CD4-positive, alpha-beta T cell treated with Interleukin-15 for 4 hours (primary cell): ENCODE results near the gene TMEM235.
"Not testable (repeated sequence)": the region's sequence is repeated elsewhere in the genome, so short reads cannot be mapped to it uniquely, and the experiment has no call there.

Experiments
- DNase-seq: peaks from one replicate; pipeline ENCODE4 v3.0.0-alpha.2; 2020; ENCODE audit warnings: low spot score

The TMEM235 gene

DNA sequence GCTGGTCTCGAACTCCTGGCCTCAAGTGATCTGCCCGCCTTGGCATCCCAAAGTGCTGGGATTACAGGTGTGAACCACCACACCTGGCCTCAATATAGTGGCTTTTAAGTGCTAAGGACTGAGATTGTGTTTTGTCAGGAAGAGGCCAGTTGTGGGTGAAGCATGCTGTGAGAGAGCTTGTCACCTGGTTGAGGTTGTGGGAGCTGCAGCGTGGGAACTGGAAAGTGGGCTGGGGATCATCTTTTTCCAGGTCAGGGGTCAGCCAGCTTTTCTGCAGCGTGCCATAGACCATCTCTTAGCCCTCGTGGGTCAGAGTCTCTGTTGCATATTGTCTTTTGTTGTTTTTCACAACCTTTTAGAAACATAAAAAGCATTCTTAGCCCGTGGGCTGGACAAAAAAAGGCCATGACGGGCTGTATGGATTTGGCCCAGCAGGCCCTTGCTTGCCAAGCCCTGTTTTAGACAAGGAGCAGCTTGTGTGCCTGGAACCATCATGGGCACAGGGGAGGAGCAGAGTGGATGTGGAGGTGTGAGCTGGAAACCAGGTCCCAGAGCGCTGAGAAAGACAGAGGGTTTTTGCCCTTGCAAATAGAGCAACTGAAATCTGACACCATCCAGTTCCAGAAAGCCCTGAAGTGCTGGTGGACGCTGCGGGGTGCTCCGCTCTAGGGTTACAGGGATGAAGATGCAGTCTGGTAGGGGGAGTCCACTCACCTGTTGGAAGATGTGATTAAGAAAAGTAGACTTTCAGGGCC, 11.9 kb upstream of the TMEM235 start:
- no peak for DNase-seq

DNA sequence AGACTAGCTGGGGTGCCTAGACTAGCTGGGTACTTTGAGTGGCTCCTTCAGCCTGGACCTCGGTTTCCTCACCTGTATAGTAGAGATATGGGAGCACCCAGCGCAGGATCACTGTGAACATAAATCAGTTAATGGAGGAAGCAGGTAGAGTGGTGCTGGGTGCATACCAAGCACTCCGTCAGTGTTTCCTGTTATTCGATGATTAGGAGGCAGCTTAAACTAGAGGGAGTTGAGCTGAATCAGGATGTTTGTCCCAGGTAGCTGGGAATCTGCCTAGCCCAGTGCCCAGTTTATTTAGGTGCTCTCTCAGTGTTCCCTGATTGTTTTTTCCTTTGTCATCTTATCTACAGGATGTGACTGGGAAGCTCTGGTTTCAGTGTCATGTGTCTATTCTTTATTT, 8.4 kb upstream of the TMEM235 start:
- no peak for DNase-seq

DNA sequence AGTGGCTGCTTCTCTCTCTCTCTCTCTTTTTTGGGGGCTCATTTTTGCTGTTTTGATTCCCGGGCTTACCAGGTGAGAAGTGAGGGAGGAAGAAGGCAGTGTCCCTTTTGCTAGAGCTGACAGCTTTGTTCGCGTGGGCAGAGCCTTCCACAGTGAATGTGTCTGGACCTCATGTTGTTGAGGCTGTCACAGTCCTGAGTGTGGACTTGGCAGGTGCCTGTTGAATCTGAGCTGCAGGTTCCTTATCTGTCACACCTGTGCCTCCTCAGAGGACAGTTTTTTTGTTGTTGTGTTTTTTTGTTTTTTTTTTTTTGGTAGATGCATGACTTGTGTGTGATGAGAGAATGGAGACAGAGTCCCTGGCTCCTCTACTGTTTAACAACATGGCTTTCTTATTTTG, 7.7 kb upstream of the TMEM235 start:
- DNase-seq: no peak

DNA sequence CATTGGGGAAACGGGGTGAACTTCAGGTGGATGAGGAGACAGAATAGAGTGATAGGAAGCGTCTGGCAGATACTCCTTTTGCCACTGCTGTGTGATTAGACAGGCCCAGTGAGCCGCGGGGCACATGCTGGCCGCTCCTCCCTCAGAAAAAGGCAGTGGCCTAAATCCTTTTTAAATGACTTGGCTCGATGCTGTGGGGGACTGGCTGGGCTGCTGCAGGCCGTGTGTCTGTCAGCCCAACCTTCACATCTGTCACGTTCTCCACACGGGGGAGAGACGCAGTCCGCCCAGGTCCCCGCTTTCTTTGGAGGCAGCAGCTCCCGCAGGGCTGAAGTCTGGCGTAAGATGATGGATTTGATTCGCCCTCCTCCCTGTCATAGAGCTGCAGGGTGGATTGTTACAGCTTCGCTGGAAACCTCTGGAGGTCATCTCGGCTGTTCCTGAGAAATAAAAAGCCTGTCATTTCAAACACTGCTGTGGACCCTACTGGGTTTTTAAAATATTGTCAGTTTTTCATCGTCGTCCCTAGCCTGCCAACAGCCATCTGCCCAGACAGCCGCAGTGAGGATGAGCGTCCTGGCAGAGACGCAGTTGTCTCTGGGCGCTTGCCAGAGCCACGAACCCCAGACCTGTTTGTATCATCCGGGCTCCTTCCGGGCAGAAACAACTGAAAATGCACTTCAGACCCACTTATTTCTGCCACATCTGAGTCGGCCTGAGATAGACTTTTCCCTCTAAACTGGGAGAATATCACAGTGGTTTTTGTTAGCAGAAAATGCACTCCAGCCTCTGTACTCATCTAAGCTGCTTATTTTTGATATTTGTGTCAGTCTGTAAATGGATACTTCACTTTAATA, 7.0 kb upstream of the TMEM235 start:
- DNase-seq: no peak

DNA sequence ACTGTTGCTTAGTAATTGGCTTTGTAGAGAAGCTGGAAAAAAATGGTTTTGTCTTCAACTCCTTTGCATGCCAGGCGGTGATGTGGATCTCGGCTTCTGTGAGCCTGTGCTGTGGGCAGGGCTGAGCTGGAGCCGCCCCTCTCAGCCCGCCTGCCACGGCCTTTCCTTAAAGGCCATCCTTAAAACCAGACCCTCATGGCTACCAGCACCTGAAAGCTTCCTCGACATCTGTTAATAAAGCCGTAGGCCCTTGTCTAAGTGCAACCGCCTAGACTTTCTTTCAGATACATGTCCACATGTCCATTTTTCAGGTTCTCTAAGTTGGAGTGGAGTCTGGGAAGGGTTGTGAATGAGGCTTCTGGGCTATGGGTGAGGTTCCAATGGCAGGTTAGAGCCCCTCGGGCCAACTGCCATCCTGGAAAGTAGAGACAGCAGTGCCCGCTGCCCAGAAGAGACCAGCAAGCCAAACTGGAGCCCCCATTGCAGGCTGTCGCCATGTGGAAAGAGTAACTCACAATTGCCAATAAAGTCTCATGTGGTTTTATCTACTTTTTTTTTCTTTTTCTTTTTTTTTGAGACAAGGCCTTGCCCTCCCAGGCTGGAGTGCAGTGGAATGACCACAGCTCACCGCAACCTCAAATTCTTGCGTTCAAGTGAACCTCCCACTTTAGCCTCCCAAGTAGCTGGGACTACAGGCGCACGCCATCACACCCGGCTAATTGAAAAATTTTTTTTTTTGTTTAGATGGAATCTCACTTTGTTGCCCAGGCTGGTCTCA, 6.2 kb upstream of the TMEM235 start:
- no peak for DNase-seq

DNA sequence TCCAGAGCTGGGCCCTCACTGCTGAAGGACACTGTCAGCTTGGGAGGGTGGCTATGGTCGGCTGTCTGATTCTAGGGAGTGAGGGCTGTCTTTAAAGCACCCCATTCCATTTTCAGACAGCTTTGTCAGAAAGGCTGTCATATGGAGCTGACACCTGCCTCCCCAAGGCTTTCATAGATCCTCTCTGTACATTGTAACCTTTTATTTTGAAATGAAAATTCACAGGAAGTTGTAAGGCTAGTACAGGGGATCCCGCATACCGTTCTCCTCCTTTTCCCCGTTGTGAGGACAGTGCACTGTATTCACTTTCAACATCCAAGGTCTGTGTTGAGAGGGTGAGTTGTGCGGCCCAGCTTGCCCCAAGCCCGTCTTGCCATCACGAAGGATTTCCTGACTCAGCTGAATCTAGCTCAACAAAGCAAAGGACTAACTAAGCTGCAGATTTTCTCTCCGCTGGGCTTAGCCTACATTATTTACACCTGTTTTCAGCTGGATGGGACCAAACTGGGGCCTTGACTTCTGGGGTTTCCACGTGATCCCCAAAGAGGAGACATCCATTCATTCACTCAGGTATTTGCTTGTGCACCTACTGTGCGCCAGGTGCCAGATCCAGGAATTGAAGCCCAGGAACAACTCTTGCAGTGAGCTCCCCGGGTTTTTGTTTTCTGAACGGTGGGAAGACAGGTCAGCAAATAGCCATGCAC, 5.2 kb upstream of the TMEM235 start:
- DNase-seq: no peak

DNA sequence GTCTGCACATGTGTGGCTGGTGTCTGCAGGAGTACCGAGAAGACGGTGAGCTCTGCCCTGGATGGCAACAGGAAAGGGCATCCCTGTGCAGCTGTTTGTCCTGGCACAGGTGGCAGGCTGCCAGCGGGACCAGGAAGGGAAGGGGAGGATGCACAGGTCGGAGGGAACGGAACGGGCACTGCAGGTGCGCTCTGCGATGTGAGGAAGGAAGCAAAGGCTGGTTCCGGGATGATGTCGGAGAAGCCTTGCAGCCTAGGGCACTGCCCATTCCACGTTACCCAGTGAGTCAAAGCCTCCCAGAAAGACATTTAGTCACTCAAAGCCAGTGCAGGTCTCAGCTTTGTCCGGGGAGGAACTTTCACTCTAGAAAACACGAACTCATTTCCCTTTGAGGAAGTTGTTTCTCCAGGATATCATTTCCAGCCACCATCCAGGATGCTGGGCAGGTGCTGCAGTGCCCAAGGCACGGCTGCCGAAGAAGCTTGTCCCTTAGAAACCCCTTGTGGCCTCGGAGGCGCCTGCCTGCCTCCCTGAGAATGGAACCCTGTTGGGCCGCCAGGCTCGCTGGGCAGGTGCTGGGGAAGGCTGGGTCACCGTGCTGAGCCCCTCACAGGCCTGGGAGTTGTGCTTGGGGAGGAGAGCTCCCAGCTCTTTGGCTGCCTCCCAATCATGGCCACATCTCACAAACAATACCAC, 4.5 kb upstream of the TMEM235 start:
- no peak for DNase-seq

DNA sequence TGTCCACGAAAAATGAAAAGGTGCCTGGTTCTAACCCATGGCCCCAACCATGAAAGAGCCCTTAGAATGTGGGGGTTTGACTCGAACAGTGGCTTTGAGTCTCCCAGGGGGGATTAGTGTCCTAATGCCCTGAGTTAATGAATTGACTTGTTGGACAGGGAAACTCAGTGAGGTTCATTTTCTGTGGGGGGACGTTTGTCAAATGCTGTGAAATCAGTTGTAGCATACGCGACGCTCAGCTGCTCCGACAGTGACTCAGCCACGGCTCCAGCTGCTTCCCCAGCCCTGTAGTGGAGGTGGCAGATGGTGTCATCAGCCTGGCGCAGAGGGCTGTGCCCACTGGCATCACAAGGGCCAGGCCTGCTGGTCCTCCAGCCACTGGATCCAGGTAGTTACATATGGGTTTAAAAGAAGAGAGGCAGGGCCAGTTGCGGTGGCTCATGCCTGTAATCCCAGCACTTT, 3.9 kb upstream of the TMEM235 start:
- DNase-seq: no peak

DNA sequence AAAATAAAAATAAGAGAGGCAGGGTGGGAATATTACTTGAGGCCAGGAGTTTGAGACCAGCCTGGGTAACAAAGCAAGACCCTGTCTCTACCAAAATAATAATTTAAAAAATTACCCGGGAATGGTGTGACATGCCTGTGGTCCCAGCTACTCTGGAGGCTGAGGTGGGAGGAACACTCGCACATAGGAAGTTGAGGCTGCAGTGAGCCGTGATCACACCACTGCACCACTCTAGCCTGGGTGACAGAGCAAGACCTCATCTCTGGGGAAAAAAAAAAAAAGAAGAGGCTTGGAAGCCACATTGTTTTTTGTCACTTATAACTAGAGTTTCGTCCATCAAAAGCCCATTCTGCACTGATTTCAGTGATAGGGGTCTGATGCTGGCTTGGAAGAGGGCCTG, 3.3 kb upstream of the TMEM235 start:
- DNase-seq: no peak

DNA sequence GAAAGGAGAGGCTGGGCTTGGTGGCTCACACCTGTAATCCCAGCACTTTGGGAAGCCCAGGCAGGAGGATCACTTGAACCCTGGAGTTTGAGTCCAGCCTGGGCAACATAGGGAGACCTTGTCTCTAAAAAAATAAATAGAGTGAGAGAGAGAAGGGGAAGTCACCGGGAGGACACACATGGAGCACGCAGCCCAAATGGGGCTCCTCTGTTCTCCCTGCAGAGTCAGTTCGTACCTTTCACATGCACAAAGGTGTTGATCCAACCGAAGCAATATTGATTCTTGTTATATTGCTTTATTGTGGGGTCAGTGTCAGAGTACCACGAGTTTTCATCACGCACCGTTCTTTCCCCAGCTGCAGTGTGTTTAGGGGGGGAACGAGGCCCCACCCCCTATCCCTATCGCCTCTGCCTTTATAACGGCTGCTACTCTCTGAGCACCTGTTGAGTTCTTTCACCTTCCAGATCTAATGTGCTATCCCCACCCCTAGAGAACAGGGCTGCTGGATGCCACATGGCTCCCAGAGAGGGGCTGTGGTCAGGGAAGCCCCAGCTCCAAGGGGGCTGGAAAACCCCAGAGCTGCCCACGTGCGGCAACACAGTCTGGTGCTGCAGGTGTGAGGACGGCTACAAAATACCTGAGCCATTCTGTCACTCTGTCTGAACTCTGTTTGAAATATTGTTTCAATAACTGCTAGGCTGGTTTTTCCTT, 1.0 kb upstream of the TMEM235 start:
- DNase-seq: no peak

DNA sequence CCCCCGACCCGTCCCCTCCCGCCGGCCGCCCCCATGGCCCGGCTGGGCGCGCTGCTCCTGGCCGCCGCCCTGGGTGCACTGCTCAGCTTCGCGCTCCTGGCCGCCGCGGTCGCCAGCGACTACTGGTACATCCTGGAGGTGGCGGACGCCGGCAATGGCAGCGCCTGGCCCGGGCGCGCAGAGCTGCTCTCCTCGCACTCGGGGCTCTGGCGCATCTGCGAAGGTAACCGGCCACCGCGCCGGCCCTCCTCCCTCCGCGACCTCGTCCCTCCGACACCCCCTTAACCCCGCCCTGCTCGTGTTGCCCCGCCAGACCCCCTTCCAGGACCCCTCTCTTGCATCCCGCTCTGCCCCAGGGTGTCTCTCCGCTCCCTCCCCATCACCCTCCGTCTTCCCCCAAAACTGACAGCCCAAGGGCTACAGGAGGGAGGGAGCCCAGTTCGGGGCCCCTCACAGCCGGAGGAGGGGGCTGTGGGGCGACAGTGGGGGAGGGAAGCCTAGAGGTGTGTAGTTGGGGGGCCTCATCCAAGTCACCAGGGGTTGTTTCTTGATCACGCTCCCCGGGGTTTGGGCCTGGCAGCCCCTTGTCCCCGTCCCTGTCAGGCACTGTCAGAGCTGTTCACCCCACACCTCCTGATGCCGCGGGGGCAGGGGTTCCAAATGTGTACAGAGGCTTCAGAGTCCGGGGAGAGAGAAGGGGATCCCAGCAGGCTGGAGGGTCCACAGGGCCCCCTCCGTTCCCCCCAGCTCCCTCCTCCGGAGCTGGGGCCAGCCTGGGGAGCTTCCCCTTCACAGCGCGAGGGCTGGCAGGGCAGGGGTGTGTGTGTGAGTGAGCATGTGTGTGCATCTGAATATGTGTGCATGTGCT, 794 bp downstream of the TMEM235 start:
- DNase-seq: no peak

DNA sequence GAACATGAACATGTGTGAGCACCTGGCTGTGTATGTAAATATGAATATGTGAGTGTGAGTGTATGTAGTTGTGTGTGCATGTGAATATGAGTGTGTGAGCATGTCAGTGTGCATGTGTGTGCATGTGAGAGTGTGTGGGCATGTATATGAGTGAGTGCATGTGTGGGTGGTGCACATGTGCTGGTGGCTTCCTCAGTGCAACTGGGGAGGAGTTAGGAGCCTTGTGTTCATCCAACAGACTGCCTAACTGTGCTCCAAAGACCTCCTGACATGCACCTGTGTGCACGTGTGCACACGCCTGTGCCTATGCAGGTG, 1.4 kb downstream of the TMEM235 start:
- DNase-seq: no peak

DNA sequence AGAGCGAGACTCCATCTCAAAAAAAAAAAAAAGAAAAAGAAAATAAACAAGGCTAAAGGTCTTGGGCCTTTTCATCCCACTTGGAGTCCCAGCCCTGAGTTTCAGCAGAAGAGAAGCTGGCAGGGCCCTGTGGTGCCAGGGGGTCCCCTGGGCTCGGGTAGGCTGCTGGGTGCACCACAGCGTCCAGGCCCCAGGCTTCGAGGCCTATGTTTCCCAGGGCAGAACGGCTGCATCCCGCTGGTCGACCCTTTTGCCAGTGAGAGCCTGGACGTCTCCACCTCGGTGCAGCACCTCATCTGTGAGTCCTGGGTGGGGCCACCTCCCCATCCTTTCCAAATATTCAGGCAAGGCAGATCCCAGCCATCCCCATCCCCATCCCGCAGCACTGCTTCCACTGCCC, 2.2 kb downstream of the TMEM235 start:
- no peak for DNase-seq

DNA sequence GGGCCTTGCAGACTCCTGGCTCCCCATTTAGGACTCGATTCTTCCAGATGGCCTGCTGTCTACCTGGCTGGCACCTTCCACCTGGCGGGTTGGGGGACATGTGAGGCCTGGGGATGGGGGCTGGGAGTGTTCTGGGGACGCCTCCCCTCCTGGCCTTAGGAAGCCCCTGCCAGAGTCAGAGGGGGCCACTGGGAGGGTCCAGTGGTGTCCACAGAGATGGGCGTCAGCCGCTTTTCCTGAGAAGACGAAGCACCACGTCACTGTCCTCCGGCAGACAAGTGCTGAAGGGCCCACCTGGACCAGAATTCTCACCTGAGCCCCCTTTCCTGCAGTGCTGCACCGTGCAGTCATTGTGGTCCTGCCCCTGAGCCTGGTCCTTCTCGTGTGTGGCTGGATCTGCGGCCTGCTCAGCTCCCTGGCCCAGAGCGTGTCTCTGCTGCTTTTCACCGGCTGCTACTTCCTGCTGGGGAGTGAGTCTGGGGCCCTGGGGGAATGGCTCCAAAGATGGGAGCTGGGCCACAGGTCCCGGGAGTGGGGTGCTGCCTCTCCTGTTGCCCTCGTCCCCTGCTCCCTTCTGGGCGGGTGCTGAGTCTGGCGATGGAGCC, 2.9 kb downstream of the TMEM235 start:
- no peak for DNase-seq

DNA sequence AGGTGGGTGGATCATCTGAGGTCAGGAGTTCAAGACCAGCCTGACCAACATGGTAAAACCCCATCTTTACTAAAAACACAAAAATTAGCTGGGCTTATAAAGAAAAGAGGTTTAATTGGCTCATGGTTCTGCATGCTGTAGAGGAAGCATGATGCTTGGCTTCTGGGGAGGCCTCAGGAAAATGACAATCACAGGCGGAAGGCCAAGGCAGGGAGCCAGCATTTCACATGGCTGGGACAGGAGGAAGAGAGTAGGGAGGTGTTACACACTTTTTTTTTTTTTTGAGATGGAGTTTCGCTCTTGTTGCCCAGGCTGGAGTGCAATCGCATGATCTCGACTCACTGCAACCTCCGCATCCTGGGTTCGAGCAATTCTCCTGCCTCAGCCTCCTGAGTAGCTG, 3.6 kb downstream of the TMEM235 start:
- DNase-seq: not testable (repeated sequence)

DNA sequence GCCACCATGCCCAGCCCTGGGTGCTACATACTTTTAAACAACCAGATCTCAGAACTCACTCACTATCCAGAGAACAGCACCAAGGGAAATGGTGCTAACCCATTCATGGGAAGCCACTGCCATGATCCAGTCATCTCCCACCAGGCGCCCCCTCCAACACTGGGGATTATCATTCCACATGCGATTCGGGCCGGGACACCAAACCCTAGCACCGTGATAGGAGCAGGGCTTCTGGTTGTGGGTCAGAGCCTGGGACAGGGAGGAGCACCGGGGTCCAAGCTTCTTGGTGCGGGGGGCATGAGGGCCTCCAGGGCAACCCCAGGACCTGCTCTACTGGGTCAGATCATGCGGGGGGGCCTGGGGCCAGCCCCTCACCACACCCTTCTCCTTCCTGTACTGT, 4.5 kb downstream of the TMEM235 start:
- DNase-seq: no peak

DNA sequence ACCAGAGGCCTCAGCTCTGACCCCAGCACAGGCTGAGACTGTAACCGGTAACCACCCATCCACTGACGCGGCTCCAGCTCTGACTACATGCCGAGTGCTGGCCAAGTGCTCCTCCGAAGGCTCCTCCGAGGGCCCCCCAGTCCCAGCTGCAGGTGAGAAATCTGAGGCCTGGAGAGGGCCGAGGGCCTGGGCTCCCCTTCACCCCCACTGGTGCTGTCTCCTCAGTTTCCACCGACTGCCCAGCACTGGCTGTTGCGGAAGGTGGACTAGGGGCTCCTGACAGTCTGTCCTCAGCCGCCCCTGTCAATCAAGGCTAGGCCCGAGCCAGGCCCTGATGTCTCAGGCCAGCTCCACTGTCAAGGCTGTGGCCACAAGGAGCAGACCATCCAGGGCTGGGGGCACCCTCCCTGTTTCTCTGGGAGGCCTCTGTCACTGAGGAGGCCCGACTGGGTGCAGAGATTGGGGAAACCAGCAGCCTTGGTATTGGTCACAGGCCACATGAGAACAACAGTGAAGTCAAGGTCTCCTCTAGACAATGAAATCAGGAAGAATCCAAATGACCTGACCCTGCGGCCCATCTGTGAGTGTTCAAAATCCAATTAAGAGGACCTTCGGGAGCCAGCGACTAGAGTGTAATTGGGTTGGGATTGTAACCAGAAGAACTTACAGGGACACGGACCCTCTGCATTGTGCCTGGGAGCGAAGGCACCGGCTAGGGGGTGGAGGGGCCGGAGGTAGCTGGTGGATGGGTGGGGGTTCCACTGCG, 5.1 kb downstream of the TMEM235 start:
- DNase-seq: no peak

DNA sequence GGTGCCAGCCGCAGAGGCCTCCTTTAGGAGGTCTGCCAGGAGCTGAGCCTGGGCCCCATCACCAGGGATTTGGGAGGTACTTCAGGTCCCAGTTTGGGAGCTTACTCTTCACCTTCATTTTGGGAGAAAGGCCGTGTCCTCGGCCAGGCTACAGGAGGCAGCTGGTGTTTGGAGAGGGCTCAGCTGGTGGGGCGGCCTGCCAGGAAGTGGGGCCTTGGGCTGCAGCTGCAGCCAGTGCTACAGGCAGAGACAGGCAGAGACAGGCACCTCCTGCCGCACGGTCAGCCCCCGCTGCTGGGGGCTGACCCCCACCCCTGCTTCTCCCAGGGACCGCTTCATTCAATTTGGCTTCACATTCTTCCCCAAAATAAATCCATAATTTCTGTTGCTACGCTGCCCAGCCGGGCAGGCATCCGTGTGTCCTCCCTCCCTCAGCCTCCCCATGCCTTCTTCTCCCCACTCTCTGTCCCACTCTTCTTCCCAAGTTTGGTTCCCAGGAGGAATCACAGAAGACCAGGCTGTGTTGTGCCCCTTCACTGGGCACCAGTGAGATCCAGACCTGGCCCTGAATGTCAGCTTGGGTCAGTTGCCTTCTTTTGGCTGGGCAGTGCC, 6.1 kb downstream of the TMEM235 start:
- DNase-seq: no peak
